Kidney (tissue), 14 donors: ENCODE results near the gene GLCE. TPM values are rescaled to one million over a fixed set of nuclear protein-coding genes. Genes with fewer than 3 reads are reported as not detected.
A peak's percentile ranks its signal among the peaks of the same experiment; 100 is the strongest.

ENCODE experiments used
- DNase-seq, 5 donors: peaks; one replicate each; pipeline ENCODE4 v3.0.0-alpha.2; 2013 to 2020
- FAIRE-seq: peaks from 2 replicates; lab custom pipeline; 2012; peaks lifted over from hg19 to GRCh38; lab: Jason Lieb, UNC
- H3K27ac ChIP-seq, 2 donors: one replicate each; pipeline ENCODE4 v1.7.0; 2013; ENCODE audit warnings: low read depth in 2 of 2, low read length in 2 of 2, inconsistent platforms in 1 of 2
- H3K27me3 ChIP-seq: one replicate; pipeline ENCODE4 v1.7.1; 2013; ENCODE audit warnings: low read length, inconsistent platforms; ENCODE audit not compliant: control insufficient read depth, insufficient read depth
- H3K36me3 ChIP-seq, 3 donors: one replicate each; pipeline versions ENCODE4 v1.7.0 to v1.7.1; 2013; ENCODE audit warnings: low read length in 3 of 3, control low read depth in 1 of 3, inconsistent platforms in 1 of 3; ENCODE audit not compliant: insufficient read depth in 3 of 3, control insufficient read depth in 2 of 3
- H3K4me1 ChIP-seq, 3 donors: one replicate each; pipeline versions ENCODE4 v1.7.0 to v1.7.1; 2013; ENCODE audit warnings: low read length in 3 of 3, inconsistent platforms in 1 of 3, low read depth in 1 of 3; ENCODE audit not compliant: control insufficient read depth in 2 of 3, insufficient read depth in 2 of 3
- H3K4me3 ChIP-seq, 3 donors: one replicate each; pipeline versions ENCODE4 v1.7.0 to v1.8.1; 2013; ENCODE audit warnings: low read length in 3 of 3, control low read depth in 1 of 3, inconsistent platforms in 1 of 3
- H3K9ac ChIP-seq, 3 donors: one replicate each; pipeline versions ENCODE4 v1.7.0 to v1.7.1; 2013; ENCODE audit warnings: low read length in 3 of 3, control low read depth in 1 of 3, inconsistent platforms in 1 of 3
- H3K9me3 ChIP-seq, 3 donors: one replicate each; pipeline versions ENCODE4 v1.7.0 to v1.7.1; 2013; ENCODE audit warnings: low read length in 3 of 3, control low read depth in 1 of 3, inconsistent platforms in 1 of 3; ENCODE audit not compliant: control insufficient read depth in 2 of 3, insufficient read depth in 1 of 3
- intact Hi-C: fragments of 100-400 bp; cut with DNase I; formaldehyde crosslinking; loops from one replicate; pipeline ENCODE4 v1.11.1; 2022
- polyA plus RNA-seq: library from polyadenylated mRNA; stranded (reverse); fragments of 350-450 nt; fragmentation: Illumina TruSeq; extraction: RNeasy Lipid Tissue Mini Kit (QIAGEN cat#74804); gene quantifications from one replicate; pipeline ENCODE4 v1.2.3, GENCODE V29; 2014; ENCODE audit warnings: low read depth, low replicate concordance; ENCODE audit not compliant: insufficient read depth
- total RNA-seq: library from RNA; stranded (reverse); fragmentation: NEBNext Ultra II Directional; extraction: Animal tissue kit (Norgen Biotek cat#: 25700); gene quantifications from one replicate; pipeline ENCODE4 v1.2.1, GENCODE V29; 2021
- TF ChIP-seq, protein P1 (sequence below): IDR thresholded peaks from 3 replicates; pipeline ENCODE4 v1.5.1; 2012; ENCODE audit warnings: mild to moderate bottlenecking, moderate library complexity, borderline replicate concordance; ENCODE audit not compliant: insufficient read depth; ENCODE audit errors: extremely low read depth
- donor health status: control.
- donor health status: control.
- donor health status: control.
- donor health status: control.
- donor health status: control.
- donor health status: DM: yes; HTN: yes; CAD: no.
- donor health status: Normal renal cell carcinoma (clear cell type).

The GLCE gene
- total and polyA plus RNA-seq, 2 donors from 2014 or later = 14.9 to 18.0 TPM

DNA sequence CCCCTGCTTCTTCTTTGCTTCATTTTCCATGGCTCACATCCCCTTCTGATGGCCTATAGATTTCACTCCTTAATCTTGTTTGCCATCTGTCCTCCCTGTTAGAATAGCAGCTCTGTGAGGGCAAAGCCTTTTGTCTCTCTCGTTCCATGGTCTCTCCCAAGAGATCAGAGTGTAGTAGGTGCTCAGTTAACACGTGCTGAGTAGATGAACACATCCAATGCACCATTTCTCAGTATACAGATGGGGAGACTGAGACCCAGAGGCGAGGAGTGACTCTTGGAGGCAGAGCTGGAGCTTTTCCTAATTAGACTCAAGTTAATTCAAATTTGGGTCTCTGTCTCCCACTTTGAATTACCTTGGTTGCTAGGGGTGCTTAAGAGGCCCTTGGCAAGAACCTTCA lies 142.5 kb downstream of the GLCE start:
- no peaks in the 10 kb centered on the region for H3K9me3 ChIP-seq
- intact Hi-C loops = no loop called here
- H3K27ac ChIP-seq = peak overlapping the region; percentile 95 to 96
- no peaks in the 10 kb centered on the region for H3K27me3 ChIP-seq
- H3K36me3 ChIP-seq = peaks cover 0 to 11% (median 0%) of the 10 kb centered on the region in 3 donors
- peak overlapping the region in 1 of 3 donors; percentile 51 for H3K4me3 ChIP-seq
- FAIRE-seq (no peak), DNase-seq (no peak)
- H3K4me1 ChIP-seq = peaks cover 0 to 43% (median 39%) of the 10 kb centered on the region in 3 donors
- TF ChIP-seq, protein P1, sequence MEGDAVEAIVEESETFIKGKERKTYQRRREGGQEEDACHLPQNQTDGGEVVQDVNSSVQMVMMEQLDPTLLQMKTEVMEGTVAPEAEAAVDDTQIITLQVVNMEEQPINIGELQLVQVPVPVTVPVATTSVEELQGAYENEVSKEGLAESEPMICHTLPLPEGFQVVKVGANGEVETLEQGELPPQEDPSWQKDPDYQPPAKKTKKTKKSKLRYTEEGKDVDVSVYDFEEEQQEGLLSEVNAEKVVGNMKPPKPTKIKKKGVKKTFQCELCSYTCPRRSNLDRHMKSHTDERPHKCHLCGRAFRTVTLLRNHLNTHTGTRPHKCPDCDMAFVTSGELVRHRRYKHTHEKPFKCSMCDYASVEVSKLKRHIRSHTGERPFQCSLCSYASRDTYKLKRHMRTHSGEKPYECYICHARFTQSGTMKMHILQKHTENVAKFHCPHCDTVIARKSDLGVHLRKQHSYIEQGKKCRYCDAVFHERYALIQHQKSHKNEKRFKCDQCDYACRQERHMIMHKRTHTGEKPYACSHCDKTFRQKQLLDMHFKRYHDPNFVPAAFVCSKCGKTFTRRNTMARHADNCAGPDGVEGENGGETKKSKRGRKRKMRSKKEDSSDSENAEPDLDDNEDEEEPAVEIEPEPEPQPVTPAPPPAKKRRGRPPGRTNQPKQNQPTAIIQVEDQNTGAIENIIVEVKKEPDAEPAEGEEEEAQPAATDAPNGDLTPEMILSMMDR = no peak
- peak overlapping the region in 1 of 3 donors; percentile 62 for H3K9ac ChIP-seq

DNA sequence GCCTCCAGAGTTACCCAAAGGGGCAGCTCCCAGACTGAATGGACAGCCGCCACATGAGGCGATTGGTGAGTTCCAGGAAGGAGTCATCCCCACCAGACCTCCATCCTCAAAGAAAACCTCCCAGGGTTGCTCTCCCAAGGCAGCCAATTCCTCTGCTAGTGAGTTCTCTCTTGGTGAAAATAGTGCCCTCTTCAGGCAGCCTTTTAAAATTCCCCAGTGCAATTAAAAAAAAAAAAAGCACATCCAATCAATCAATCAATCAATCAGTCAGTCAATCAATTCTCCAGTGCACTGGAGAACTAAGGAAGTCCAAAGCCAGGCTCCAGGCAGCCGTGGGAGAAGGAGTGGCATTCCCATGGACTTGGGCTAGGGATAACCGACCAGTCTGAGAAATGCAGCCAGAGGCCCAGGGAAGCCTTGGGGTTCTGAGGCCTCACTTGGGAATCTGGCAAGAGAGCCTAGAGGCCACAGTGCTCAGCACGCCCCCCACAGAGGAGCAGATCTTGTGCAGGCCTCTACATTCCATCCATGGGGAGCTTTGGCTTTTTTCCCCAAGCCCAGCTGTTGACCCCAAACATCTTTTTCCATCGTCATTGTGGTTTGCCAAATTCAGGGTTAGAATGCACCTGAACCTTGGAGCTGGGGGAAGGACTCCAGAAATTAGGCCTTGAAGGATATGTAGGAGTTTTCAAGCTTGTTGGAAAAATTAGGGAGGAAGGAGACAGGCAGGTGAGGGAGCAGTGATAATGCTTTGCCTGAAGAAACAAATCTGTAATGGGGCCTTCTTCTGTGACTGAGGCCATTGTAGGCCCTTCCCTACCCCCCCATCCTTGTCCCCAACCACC lies 143.1 kb downstream of the GLCE start:
- Histone ChIP-seq H3K27ac (peak overlapping the region; percentile 95 to 96), H3K9ac (peak overlapping the region in 2 of 3 donors; percentile 8 to 18), H3K9me3 (no peaks in the 10 kb centered on the region)

DNA sequence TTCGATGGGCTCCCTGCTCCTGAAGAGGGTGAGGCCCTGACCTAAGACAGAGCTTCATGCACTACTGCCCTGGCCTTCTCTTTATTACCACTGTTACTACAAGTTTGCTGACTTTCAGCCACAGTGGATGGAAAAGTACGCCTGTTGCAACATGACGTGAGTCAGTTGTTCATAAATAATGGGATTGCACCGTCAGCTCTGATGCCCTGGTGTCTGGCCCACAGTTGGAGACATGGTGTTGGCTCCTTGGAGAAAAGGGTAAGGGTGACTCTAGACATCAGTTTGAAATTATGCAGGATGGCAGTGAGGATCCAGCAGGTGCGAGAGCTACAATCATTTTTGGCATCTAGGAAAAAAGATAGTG lies 143.7 kb downstream of the GLCE start:
- H3K4me1 ChIP-seq = peaks cover 0 to 47% (median 45%) of the 10 kb centered on the region in 3 donors
- no peaks in the 10 kb centered on the region for H3K9me3 ChIP-seq
- no peak for FAIRE-seq
- peak in 1 of 5 donors; percentile 43 for DNase-seq
- intact Hi-C loops = no loop called here
- H3K27me3 ChIP-seq = no peaks in the 10 kb centered on the region
- H3K9ac ChIP-seq = peak overlapping the region in 1 of 3 donors; percentile 8
- H3K36me3 ChIP-seq = peaks cover 0 to 11% (median 0%) of the 10 kb centered on the region in 3 donors
- TF ChIP-seq, protein P1 = no peak
- peak overlapping the region in 1 of 3 donors; percentile 16 for H3K4me3 ChIP-seq
- H3K27ac ChIP-seq = peak overlapping the region; percentile 95 to 96

More for the DNA sequence above, 143.1 kb downstream of the GLCE start:
- intact Hi-C loops = no loop called here
- FAIRE-seq (no peak), DNase-seq (peak in 1 of 5 donors; percentile 37)
- TF ChIP-seq, protein P1 = no peak
- Histone ChIP-seq H3K4me1 (peaks cover 0 to 44% (median 43%) of the 10 kb centered on the region in 3 donors), H3K27me3 (no peaks in the 10 kb centered on the region), H3K4me3 (no peak overlapping the region), H3K36me3 (peaks cover 0 to 11% (median 0%) of the 10 kb centered on the region in 3 donors)
